Cardiac fibroblast (primary cell): ENCODE measurements around the gene ZBTB40.

Experiments used
- DNase-seq, 2 donors: peaks; one replicate each; pipeline versions ENCODE4 v3.0.0 to v3.0.0-alpha.2; 2010; ENCODE audit warnings: low read depth in 2 of 2
- H3K4me3 ChIP-seq, 2 donors: replicated peaks in 1 of 2; 1 replicate in 1 of 2; 2 replicates in 1 of 2; pipeline ENCODE4 v1.5.1; 2011; ENCODE audit warnings: low read depth in 2 of 2, low read length in 2 of 2, mild to moderate bottlenecking in 2 of 2, moderate library complexity in 1 of 2
- CTCF ChIP-seq: IDR thresholded peaks from one replicate; pipeline ENCODE4 v1.5.1; 2011; ENCODE audit warnings: low read depth, mild to moderate bottlenecking, low read length, inconsistent platforms

The ZBTB40 gene

GRCh38 chr1:22488319-22488718 lies 36.7 kb downstream of the ZBTB40 start:
- no peak overlapping the region for H3K4me3 ChIP-seq
- TF ChIP-seq CTCF: no peak
- peak; percentile 5 to 39 for DNase-seq

- no peak for TF ChIP-seq CTCF
- H3K4me3 ChIP-seq: no peak overlapping the region
- DNase-seq: no peak
These were observed 37.6 kb downstream of the ZBTB40 start for GRCh38 chr1:22489278-22489677.

- DNase-seq: no peak
- TF ChIP-seq CTCF: no peak
- H3K4me3 ChIP-seq: no peak overlapping the region
These were observed 38.2 kb downstream of the ZBTB40 start for GRCh38 chr1:22489823-22490222.

- DNase-seq: no peak
- no peak for TF ChIP-seq CTCF
- no peak overlapping the region for H3K4me3 ChIP-seq
These were observed 38.7 kb downstream of the ZBTB40 start for GRCh38 chr1:22490309-22490708.

GRCh38 chr1:22491995-22492715 lies 40.5 kb downstream of the ZBTB40 start:
- TF ChIP-seq CTCF: no peak
- H3K4me3 ChIP-seq: no peak overlapping the region
- no peak for DNase-seq

GRCh38 chr1:22494144-22494543 lies 42.5 kb downstream of the ZBTB40 start:
- DNase-seq: no peak
- TF ChIP-seq CTCF: no peak
- H3K4me3 ChIP-seq: no peak overlapping the region

GRCh38 chr1:22494943-22495579 lies 43.4 kb downstream of the ZBTB40 start:
- DNase-seq: peak in 1 of 2 donors; percentile 8
- TF ChIP-seq CTCF: no peak
- H3K4me3 ChIP-seq: no peak overlapping the region
